ENCODE data around the gene HBB.

Gene HBB

GRCh38 chr11:5227681-5228080 lies 810 bp upstream of the HBB start:
- no peak for DNase-seq (ENCODE audit: low spot score)

GRCh38 chr11:5225480-5225871 lies 1.4 kb downstream of the HBB start:
- DNase-seq (ENCODE audit: low spot score) = no peak

- DNase-seq (ENCODE audit: low spot score) = no peak
Observed at GRCh38 chr11:5224538-5225479, 2.1 kb downstream of the HBB start.

DNA sequence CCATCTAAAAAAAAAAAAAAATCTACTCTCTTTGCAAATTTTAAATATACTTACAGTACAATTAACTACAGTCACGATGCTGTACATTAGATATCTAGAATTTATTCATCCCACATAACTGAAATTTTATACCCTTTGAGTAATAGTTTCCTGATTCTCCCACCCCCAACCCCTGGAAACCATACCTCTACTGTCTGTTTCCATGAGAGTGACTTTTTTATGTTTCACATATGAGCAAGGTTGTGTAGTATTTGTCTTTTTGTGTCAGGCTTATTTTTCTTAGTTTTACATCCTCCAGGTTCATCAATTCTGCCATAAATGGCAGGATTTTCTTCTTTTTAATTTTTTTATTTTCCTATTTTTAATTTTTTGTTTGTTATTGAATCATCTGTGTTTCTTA lies 3.2 kb downstream of the HBB start:
- DNase-seq (ENCODE audit: low spot score) = no peak

GRCh38 chr11:5223146-5223545 lies 3.7 kb downstream of the HBB start:
- no peak for DNase-seq (ENCODE audit: low spot score)

DNA sequence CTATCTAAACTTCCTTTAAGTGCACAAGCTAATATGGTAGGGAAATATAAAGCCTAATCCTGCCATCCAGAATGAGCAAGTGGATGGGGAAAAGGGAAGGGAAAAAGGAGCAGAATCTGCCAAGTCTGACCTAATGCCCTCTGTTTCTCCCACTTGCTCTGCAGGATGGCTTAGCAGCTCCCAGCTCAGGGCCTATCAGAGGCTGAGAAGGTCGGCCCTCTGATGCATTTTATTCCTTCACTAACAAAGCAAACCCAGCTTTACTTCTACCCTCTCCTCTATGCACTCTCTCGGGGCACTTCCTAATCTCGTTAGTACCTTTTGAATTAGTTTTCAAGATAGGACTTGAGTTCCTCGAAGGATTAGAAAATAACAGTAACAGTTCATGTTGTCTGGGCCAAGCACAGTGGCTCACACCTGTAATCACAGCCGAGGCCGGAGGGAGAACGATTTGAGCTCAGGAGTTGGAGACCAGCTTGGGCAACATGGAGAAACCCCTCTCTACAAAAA lies 16.4 kb downstream of the HBB start:
- DNase-seq (ENCODE audit: low spot score) = no peak

DNA sequence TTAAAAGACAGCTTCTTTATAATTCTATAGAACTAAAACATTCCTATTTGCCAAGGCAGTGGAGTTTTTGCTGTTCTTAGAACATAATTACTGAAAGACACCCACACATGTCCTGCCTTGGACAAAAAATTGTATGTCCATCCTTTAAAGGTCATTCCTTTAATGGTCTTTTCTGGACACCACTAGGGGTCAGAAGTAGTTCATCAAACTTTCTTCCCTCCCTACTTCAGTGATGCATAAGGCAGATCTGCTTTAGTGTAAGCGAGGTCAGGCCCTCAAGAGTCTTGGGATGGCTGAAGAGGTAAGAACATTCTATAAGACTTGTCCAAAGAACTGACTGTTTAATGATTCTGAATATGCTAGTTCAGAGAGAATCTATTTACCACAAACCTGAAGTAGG lies 22.1 kb downstream of the HBB start:
- DNase-seq (ENCODE audit: low spot score) = peak; percentile 10

- no peak for DNase-seq (ENCODE audit: low spot score)
Observed at GRCh38 chr11:5203366-5203765, 23.5 kb downstream of the HBB start.

GRCh38 chr11:5200582-5200981 lies 26.3 kb downstream of the HBB start, which contains the start of gene OR51V1:
TSS of gene OR51V1 (minus strand) at chr11:5200682. CDS start at chr11:5200682, 0 bp downstream.
- no peak for DNase-seq (ENCODE audit: low spot score)

DNA sequence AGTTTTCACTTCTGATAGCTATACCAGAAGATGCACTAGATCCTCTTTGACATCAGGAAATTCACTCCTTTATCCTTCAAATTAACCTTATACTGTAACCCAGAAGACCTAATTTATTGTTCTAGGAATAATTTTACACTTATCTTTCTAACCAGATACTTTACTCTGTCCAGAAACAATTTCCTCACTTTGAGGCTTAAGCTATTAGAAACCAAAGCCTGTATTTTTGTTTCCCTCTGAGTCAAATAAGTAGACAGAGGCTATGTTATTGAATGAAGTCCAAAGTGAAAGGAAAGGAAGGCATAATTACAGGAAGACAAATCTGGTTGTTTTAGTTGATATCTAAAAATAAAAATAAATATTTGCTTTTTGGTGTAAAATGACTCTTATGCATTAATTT lies 28.6 kb downstream of the HBB start:
- DNase-seq (ENCODE audit: low spot score) = no peak

- no peak for DNase-seq (ENCODE audit: low spot score)
Observed at GRCh38 chr11:5197536-5197935, 29.3 kb downstream of the HBB start.

- DNase-seq (ENCODE audit: low spot score) = no peak
Observed at GRCh38 chr11:5196731-5197130, 30.1 kb downstream of the HBB start.

GRCh38 chr11:5196067-5196466 lies 30.8 kb downstream of the HBB start:
- no peak for DNase-seq (ENCODE audit: low spot score)

DNA sequence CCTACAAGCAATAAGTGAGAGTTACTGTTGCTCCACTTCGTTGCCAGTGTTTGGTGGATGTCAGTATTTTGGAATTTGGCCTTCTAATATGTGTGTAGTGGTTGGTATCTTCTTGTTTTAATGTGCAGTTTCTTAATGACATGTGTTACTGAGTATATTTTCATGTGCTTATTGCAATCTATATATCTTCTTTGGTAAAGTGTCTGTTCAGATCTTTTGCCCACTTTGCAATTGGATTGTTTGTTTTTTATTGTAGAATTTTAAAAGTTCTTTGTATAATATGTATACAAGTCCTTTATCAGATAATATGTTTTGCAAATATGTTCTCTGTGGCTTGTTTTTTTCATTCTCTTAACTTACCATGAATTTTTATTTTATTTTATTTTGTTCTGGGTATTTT lies 34.1 kb downstream of the HBB start:
- no peak for DNase-seq (ENCODE audit: low spot score)

DNA sequence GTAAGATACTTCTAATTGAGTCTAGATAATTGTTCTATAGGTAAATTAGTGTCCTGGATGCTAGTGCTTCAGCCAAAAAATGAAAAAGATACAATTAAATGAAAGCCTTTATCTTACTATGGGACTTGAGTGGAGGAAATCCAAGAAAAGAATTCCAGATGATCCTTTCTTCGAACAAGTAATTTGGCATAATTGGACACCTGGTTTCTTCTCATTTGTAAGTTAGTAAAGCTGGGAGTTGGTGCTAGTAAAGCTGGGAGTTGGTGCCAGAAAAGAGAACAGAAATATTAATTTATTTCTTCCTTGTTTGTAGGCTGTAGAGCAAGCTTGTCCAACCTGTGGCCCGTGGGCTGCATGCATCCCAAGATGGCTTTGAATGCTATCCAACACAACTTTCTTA lies 38.7 kb downstream of the HBB start:
- DNase-seq (ENCODE audit: low spot score) = no peak

DNA sequence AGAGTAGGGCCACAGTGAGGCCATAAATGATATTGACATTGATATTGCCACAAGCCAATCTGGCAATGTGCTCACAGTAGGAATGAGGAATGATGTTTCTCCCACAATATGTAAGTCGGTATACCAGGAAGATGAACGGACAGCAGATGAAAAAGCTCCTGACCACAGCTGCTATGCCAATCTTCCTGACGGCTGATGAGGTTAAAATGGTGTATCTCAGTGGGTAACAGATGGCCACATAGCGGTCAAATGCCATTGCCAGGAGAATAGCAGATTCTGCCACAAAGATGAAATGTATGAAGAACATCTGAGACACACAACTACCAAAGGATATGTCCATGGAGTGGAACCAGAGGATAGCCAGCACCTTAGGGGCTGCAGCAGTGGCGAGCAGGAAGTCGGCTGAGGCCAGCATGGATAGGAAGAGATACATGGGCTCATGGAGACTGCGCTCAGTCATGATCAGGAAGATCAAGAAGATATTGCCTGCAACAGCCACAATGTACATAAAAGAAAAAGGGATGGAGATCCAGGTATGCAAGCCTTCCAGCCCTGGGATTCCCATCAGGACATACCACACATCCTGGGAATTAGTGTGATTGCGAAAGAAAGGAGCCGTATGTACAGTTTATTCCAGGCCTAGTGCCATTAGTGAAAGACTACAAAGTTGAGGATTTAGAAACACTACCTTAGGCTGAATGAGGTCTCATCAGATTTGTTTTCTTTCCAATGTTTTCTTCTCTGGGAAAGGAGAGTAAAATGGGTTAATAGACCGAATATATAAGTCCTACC lies 48.6 kb downstream of the HBB start:
- DNase-seq (ENCODE audit: low spot score) = no peak

Data from globus pallidus (tissue), 1 donor.